ENCODE results near the gene STMN1.

Gene STMN1

DNA sequence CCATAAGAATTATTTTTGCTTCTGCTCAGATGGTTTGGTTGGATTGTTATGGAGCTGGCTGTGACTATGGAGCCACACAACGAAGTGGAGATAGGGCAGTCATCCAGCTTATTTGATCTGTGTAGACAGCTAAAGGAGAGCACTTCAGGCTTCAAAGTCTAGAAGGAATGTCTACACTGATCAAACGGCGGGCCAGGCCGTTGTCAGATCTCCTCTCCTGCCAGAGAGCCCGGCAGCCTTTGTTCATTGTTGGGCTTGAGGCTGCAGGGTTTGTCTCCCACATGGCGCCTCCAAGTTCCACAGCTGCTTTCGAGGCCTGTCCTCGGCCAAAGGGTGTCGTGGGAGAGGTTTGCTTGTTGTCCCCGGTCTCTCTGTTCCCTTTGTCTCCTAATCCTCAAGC, 2.8 kb upstream of the STMN1 start:
- Histone ChIP-seq H3K4me3 (ENCODE audit: low read length) (no peak overlapping the region), H3K27me3 (ENCODE audit: control insufficient read depth, low read length) (peaks cover 5% of the 10 kb centered on the region), H3K79me2 (ENCODE audit: control insufficient read depth, low read length) (peaks cover 20% of the 10 kb centered on the region), H3K27ac (ENCODE audit: low read depth, low read length) (no peak overlapping the region), H3K36me3 (ENCODE audit: control insufficient read depth, low read length) (peaks cover 15% of the 10 kb centered on the region), H3K4me2 (ENCODE audit: low read length) (no peak overlapping the region), H3K4me1 (ENCODE audit: control insufficient read depth, low read length) (peaks cover 18% of the 10 kb centered on the region), H3K9me3 (ENCODE audit: control insufficient read depth, insufficient read depth, low read length) (no peaks in the 10 kb centered on the region), H3F3A (ENCODE audit: control insufficient read depth, insufficient read depth) (peaks cover 11% of the 10 kb centered on the region), H3K9me2 (replicated peaks; ENCODE audit: control insufficient read depth, low read length) (no peaks in the 10 kb centered on the region), H4K20me1 (ENCODE audit: control insufficient read depth, insufficient read depth, low read depth, low read length) (peaks cover 12% of the 10 kb centered on the region)
- TF ChIP-seq CTCF (IDR thresholded peaks at IDR 0.05; ENCODE audit: low read depth, low read length, poor library complexity, severe bottlenecking), result no peak
- TF ChIP-seq EZH2phosphoT487 (IDR thresholded peaks at IDR 0.05; ENCODE audit: borderline replicate concordance, low read length), result no peak

- Histone ChIP-seq H3F3A (ENCODE audit: control insufficient read depth, insufficient read depth) (peaks cover 16% of the 10 kb centered on the region), H3K36me3 (ENCODE audit: control insufficient read depth, low read length) (peaks cover 24% of the 10 kb centered on the region)
Observed at GRCh38 chr1:25908161-25908560, 1.9 kb upstream of the STMN1 start.

DNA sequence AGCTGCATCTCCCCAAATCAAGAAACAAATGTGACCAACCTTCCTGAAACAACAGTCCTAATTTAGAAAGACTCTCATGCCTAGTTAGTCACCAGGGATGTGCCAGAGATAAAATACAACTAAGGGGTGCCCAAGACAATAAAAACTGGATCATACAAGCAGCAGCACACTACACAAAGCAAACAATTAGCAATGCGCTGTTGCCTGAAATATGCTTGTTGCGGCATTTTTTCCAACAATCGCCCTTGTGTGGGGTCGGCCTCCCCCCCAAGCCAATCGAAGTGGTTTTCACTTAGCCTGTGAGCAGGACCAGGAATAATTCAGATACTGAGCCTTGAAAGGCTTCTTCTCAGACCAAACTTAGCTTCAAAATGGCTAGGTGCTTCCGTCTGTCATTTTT, 1.4 kb upstream of the STMN1 start:
- H3K36me3 ChIP-seq (ENCODE audit: control insufficient read depth, low read length), result peaks cover 29% of the 10 kb centered on the region
- no peak overlapping the region for H3K27ac ChIP-seq (ENCODE audit: low read depth, low read length)
- H3K27me3 ChIP-seq (ENCODE audit: control insufficient read depth, low read length), result peaks cover 5% of the 10 kb centered on the region
- no peaks in the 10 kb centered on the region for H3K9me2 ChIP-seq (replicated peaks; ENCODE audit: control insufficient read depth, low read length)
- H4K20me1 ChIP-seq (ENCODE audit: control insufficient read depth, insufficient read depth, low read depth, low read length), result peaks cover 24% of the 10 kb centered on the region
- H3K4me2 ChIP-seq (ENCODE audit: low read length), result no peak overlapping the region
- H3K4me1 ChIP-seq (ENCODE audit: control insufficient read depth, low read length), result peaks cover 25% of the 10 kb centered on the region
- no peak overlapping the region for H3K4me3 ChIP-seq (ENCODE audit: low read length)
- H3K9me3 ChIP-seq (ENCODE audit: control insufficient read depth, insufficient read depth, low read length), result no peaks in the 10 kb centered on the region
- peaks cover 35% of the 10 kb centered on the region for H3K79me2 ChIP-seq (ENCODE audit: control insufficient read depth, low read length)
- TF ChIP-seq CTCF (IDR thresholded peaks at IDR 0.05; ENCODE audit: low read depth, low read length, poor library complexity, severe bottlenecking) (no peak), EZH2phosphoT487 (IDR thresholded peaks at IDR 0.05; ENCODE audit: borderline replicate concordance, low read length) (no peak)
- peaks cover 22% of the 10 kb centered on the region for H3F3A ChIP-seq (ENCODE audit: control insufficient read depth, insufficient read depth)

More at GRCh38 chr1:25908161-25908560, 1.9 kb upstream of the STMN1 start:
- H3K4me2 ChIP-seq (ENCODE audit: low read length), result no peak overlapping the region
- no peaks in the 10 kb centered on the region for H3K9me2 ChIP-seq (replicated peaks; ENCODE audit: control insufficient read depth, low read length)
- H3K27ac ChIP-seq (ENCODE audit: low read depth, low read length), result no peak overlapping the region
- peaks cover 5% of the 10 kb centered on the region for H3K27me3 ChIP-seq (ENCODE audit: control insufficient read depth, low read length)
- H3K4me1 ChIP-seq (ENCODE audit: control insufficient read depth, low read length), result peaks cover 24% of the 10 kb centered on the region
- H3K79me2 ChIP-seq (ENCODE audit: control insufficient read depth, low read length), result peaks cover 29% of the 10 kb centered on the region
- peaks cover 20% of the 10 kb centered on the region for H4K20me1 ChIP-seq (ENCODE audit: control insufficient read depth, insufficient read depth, low read depth, low read length)
- no peak overlapping the region for H3K4me3 ChIP-seq (ENCODE audit: low read length)
- TF ChIP-seq CTCF (IDR thresholded peaks at IDR 0.05; ENCODE audit: low read depth, low read length, poor library complexity, severe bottlenecking) (no peak), EZH2phosphoT487 (IDR thresholded peaks at IDR 0.05; ENCODE audit: borderline replicate concordance, low read length) (no peak)
- no peaks in the 10 kb centered on the region for H3K9me3 ChIP-seq (ENCODE audit: control insufficient read depth, insufficient read depth, low read length)
